Measurements from ENCODE around the gene LCN10. TPM values are rescaled to one million over a fixed set of nuclear protein-coding genes. Genes with fewer than 3 reads are reported as not detected.

The LCN10 gene
- polyA plus RNA-seq, 3 donors, result 1.3 to 2.8 (median 2.4) TPM

GRCh38 chr9:136703276-136703860 lies 39.4 kb downstream of the LCN10 start:
- no peak for DNase-seq

- no peak for DNase-seq
Observed at GRCh38 chr9:136701668-136702053, 41.1 kb downstream of the LCN10 start.

- no peak for DNase-seq
Observed at GRCh38 chr9:136700959-136701667, 41.6 kb downstream of the LCN10 start.

DNA sequence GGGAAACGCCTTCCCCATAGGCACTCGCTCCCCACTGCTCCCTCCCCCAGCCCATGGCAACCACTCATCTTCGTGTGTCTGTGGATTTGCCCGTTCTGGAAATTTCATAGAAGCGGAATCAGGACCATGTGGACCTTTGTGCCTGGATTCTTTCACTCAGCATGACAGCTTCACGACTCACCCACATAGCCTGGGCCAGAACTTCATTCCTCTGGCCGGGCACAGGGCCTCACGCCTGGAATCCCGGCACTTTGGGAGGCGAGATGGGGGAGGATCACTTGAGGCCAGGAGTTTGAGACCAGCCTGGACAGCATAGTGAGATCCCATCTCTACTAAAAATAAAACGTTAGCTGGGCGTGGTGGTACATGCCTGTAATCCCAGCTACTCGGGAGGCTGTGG lies 42.4 kb downstream of the LCN10 start:
- no peak for DNase-seq

DNA sequence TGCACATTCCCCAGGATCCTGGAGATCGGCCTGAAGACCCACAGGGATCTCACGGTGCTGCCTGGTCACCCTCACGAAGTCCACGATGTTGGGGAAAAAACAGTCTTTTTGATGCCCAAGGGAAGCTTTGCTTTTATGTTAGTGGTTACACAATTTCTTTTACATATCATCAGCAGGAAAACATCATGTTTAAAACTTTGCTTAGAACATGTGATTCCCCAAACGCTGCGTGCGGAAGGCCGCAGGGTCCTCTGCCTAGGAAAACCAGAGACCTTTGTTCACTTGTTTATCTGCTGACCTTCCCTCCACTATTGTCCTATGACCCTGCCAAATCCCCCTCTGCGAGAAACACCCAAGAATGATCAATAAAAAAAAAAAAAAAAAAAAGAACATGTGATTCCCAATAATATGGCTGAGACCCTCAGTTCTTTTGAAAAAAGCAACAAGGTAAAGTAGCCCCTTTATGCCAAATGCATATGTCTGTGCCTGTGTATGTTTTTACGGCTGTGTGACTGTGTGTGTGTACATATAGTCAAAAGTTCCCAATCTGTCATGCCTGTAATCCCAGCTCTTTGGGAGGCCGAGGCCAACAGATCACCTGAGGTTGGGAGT lies 44.0 kb downstream of the LCN10 start:
- no peak for DNase-seq

DNA sequence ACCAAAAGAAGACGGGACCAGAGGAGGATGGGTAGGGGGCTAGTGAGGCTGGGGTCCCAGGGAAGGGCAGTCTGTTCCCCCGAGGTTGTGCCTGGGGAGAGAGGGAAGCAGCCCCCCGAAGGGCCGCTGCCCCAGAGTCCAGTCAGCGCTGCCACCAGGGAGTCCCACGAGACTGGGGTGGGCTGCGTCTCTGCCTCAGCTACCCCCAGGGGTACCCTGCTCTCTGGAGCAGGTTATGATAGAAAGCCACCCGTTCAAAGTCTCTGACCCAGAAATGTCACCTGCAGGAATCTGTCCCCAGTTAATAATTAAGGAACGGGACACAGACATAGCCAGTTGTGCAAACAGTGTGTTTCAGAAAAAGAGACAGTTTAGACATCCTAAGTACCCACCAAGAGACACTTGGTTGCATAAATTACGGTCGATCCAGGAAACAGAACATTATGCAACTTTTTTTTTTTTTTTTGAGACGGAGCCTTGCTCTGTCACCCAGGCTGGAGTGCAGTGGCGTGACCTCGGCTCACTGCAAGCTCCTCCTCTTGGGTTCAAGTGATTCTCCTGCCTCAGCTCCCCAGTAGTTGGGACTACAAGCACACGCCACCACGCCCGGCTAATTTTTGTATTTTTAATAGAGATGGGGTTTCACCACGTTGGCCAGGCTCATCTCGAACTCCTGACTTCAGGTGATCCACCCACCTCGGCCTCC lies 44.8 kb downstream of the LCN10 start:
- no peak for DNase-seq

DNA sequence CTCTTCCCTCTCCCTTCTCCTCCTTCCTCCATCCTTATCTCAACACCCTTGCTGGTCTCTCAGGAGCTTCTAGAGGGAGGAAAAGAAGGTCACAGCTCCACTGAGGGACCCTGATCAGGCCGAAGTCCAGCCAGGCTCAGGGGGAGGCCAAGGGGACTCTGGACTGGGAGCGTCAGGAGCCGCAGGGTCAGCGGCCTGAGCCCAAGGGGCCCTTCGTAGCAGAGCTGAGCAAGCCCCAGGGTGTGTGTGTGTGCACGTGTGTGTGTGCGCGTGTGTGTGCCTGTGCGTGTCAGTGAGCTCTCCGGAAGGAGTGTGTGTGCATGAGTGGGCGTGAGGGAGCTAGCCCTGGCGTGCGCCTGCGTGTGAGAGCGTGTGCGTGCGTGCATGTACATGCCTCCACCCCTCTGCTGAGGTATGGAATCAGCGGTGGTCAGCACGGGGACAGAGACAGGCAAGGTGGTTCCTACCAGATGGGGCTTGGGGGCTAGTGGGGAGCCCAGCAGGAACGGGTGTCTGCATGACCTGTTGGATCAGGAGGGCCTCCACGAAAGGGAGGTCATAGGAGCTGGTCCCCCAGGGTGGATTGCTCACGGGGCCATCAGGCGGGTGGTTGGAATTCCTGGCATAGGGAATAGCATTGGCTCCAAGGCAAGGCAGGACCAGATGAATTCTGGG lies 45.5 kb downstream of the LCN10 start:
- no peak for DNase-seq

DNA sequence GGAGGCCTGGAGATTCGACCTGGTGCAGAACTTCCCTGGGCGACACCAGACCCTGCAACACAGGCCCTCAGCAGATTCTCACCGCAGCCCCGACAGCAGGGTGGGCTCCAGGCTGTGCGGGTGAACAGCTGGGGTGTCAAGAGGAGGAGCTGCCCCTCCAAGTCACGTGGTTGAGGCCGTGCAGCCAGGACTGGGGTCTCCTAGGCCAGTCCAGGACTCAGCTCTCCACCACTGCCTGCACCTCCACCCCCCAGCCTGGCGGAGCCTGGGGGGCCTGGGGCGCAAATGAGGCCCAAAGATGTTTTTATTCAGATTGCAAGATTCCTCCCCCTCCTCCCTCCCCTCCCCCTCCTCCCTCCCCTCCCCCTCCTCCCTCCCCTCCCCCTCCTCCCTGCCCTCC lies 46.2 kb downstream of the LCN10 start:
- no peak for DNase-seq

- DNase-seq, result no peak
Observed at GRCh38 chr9:136695955-136696354, 46.8 kb downstream of the LCN10 start.

DNA sequence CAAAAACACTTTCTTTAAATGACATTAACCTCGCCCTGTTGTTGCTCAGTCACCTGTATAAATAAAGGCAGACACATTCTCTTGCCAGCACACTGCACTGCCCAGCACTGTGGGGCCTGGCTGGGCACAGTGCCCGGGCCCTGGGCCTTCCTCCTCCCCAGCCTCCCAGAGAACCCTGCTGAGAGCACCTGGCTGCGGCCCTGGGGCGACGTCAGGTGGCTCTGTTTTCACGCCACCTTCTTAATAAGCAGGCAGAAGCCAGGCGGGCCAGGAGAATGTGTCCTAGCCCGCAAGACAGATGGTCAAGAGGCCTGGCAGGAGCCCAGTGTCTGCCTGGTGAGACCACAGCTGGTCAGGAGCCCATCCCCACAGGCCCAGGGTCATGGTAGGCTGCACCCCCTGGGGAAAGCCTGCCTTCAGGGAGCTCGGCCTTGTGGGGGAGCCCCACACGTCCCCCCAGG lies 47.3 kb downstream of the LCN10 start:
- DNase-seq, result no peak

- DNase-seq, result no peak
Observed at GRCh38 chr9:136694872-136695247, 47.9 kb downstream of the LCN10 start.

GRCh38 chr9:136694163-136694871 lies 48.4 kb downstream of the LCN10 start:
- no peak for DNase-seq

DNA sequence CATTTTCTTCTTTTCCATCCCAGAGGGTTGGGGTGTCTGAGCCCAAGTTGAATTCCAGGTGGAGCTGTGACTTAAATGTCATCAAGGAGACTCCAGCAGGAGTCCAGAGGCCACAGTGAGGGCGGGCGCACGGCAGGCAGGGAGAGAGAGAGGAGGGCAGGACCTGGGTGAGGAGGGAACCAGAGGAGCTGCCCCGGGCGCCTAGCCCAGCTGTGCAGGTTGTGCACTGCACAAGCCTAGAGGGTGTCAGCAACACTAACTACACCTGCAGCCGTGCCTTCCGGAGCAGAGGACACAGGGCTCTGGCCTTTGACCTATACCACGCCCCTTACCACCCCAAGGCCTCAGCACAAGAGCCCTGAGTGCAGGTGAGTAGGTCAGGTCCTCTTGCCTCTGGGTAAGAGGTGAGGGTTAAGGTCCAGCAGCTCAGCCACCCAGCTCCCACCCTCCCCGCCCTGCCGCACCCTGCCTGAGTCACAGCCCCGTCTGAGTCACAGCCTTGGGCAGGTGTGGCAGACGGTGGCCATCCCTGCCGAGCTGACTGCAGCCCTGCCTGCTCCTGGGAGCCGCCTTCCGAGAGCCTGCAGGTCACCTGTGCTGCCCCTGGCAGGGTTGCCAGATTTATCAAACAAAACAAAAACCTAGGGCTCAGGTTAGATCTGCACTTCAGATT lies 49.1 kb downstream of the LCN10 start:
- no peak for DNase-seq

- no peak for DNase-seq
Observed at GRCh38 chr9:136693135-136693489, 49.6 kb downstream of the LCN10 start.

DNA sequence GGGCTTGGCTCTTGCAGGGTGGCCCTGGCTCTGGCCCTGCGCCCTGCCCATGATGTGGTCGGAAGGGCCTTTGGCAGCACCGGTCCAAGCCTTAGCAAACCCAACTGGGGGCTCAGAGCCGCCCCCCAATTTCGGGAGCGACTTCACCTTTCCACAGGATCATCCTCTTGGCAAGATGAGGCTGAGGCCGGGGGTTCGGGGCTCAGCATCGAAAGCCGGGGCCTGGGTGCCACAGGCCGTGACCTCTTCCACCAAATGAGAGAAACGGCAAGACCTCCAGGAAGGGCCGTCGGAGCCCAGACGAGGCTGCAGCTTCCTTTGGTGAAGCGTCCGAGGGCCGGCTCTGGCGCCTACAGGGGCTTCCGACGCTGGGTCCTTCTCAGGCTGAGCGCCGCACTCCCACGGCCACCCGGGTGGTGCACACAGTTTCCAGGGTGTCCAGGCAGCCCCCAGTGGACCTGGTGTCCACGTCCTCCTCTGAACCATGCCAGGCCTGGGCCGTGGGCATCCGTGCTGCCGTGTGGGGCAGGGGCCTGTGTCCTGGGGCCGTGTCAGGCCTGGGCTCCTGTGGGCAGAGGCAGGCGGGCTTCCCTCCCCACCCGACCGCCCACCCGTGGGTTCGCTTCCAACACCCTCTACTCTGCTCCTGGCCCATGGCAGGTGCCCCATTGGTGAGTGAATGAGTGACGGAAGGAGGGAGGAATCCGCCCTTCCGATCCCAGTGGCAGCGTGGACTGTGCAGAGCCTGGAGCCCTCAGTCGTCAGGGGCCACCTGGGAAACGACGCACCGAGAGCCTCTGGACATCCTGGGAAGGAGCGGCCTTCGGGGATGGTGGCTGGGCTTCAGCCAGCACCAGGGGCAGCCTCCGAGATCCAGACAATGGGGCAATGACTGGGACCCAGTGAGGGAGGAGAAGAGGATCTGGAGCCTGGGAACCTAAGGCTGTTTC lies 50.3 kb downstream of the LCN10 start:
- DNase-seq, result no peak

DNA sequence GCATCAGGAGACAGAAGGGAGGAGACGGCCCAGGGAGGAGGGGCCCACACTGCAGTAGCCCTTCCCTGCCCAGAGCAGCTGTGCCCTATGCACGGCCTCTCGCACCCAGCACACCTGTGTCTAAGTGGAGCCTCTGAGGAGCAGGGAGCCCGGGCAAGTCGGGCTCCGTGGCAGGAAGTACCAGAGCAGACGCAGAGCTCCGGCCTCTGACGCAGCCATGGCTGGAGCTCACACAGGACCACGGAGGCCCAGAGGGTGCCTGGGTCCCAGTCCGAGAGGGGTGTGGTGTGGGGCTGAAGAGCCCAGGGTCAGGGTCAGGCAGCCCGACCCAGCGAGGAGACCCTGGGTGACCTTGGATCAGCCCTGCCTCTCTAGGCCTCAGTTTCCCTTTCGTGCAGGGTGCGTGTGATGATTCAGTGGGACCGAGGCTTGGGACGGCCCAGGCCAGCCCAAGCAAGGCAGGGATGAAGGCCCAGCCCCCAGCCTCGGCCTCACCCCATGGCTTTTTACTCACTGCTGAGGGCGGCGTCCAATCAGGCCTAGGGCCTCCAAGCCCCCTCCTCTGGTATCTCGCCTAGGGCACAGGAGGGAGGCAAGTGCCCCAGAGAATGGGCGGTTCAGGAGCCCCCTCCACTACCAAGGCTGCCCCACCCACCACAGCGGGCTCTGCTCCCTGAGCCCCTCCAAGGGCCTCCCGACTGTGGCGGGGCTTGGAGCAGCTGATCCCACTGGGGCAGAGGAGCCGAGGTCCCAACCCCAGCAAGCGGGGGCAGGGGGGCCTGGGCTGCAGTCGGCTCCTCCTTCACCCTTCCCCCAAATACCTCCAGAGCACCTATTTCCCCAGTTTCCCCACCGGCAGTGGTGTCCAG lies 51.2 kb downstream of the LCN10 start:
- DNase-seq, result no peak

GRCh38 chr9:136690806-136691261 lies 51.9 kb downstream of the LCN10 start:
- no peak for DNase-seq

GRCh38 chr9:136690104-136690805 lies 52.5 kb downstream of the LCN10 start:
- DNase-seq, result no peak
